LoVo (cell line): ENCODE data around the gene PLA2G4B.
A peak's percentile ranks its signal among the peaks of the same experiment; 100 is the strongest.

Source experiments
- DNase-seq: peaks from one replicate; pipeline ENCODE4 v3.0.0-alpha.2; 2016; ENCODE audit warnings: low spot score

Gene PLA2G4B

DNA sequence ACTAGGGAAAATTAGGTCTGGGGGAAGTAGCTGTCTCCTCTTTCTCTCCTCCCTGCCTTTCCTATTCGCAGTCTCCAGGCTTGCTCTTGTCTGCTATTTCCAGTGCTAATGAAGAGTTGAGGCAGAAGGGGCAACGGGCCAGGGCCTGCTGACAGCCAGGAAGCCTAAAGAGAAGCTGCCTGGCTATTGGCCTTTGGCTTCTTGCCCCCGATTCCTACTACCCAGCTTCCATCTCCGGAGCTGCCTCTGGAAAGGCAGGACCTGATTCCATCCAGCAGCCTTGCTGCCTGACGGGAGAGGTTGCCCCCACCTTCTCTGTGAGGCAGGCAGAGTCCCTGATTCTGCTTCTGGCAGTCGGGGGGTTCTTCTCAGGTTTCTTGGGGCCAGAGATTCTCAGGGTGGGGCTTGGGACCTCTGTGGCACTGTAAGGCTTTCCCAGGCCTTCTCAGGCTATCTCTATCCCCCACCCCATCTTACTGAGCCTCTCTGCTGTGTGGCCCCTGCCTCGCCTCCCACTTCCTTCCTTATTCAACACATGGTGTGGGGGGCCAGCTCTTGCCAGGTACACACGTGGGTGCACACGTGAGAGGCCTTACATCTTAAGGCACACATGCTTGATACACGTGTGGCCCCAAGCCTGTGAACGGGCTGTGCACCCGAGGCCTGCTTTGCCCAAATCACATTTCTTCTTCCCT, 29.0 kb upstream of the PLA2G4B start:
- no peak for DNase-seq

DNA sequence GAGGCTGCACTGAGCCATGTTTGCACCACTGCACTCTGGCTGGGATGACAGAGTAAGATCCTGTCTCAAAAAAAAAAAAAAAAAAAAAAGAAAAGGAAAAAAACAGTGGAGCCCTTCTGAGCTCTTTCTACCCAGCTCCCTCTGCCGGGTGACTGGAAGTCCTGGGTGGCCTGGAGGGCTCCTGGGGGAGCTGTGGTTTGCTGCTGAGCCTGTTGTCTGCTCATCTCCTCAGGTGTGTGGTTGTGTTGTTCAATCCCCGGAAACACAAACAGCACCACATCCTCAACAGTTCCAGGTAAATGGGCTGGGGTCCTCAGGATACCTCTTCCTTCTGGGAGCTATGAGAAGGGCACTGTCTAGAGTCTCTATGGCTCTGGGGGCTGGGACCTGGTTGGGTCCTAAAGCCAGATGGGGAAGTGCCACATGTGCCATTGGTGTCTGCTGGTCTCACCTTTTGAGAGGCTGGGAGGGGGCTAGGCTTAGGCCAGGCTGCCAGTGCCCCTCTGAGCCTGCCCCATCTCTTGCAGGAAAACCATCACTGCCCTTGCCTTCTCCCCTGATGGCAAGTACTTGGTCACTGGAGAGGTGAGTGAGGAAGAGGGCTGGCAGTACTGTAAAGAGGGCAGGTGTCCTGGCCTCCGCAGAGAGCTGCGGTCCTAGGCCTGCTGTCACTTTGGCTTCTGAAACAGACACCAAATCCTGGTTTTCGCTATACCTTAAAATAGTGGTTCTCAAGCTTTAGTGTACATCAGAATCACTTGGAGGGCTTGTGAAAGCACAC, 27.8 kb upstream of the PLA2G4B start:
- no peak for DNase-seq

DNA sequence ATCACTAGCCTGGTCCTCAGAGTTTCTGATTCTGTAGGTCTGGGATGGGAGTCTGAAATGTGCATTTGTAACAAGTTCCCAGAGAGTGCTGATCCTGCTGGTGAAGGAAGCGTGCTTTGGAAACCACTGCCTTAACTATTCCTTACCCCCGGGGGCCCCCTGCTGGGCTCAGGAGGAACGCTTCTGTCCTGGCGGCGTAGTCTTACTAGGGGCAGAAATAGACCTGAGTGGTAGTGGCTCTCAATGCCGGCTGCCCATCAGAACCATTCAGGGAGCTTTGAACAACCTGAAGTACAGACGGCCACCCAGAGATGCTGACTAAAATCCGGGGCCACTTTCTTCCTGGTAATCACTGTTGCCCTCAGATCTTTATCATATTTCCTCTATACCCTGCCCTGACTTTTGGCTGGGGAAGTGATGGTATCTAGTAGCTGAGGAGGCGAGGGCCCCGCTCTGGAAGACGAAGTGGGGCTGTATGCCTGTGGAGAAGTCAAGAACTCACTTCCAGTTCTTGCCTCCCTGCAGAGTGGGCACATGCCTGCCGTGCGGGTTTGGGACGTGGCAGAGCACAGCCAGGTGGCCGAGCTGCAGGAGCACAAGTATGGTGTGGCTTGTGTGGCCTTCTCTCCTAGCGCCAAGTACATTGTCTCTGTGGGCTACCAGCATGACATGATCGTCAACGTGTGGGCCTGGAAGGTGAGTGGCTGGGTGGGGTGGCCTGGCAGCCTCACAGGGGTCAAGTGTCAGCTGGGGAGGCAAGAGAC, 27.0 kb upstream of the PLA2G4B start:
- DNase-seq = peak; percentile 78

DNA sequence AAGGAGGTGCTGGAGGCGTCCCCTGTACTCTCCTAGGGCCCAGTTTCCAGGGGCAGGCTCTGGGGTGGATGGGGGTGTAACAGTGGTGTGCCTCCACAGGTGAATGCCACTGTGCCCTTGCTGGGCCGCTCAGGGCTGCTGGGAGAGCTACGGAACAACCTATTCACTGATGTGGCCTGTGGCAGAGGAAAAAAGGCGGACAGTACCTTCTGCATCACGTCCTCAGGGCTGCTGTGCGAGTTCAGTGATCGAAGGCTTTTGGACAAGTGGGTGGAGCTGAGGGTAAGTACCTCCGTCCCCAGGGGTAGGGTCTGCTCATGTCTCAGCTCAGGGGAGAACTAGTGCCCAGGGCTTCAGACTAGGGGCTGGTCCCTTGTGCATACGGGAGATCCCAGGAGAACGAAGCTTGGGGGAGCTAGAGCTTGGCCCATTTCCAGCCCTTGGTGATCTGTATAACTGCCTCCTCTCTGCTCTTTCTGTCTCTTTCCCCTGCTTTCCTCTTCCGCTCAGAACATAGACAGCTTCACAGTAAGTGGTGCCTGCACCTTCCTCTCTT, 25.7 kb upstream of the PLA2G4B start:
- DNase-seq = no peak

DNA sequence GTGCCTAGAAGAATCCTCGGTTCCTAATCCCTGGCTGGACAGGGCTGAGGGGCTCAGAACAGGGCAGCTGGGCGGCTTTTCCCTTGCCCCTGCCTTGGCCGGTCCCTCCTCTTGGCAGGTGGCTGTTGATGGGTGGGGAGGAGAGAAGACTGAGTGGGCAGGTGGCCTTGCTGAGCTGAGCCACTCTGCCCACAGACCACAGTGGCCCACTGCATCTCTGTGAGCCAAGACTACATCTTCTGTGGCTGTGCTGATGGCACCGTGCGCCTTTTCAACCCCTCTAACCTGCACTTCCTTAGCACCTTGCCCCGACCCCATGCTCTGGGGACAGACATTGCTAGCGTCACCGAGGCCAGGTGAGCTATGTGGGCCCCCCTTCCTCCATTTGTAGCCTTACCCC, 25.2 kb upstream of the PLA2G4B start:
- no peak for DNase-seq

DNA sequence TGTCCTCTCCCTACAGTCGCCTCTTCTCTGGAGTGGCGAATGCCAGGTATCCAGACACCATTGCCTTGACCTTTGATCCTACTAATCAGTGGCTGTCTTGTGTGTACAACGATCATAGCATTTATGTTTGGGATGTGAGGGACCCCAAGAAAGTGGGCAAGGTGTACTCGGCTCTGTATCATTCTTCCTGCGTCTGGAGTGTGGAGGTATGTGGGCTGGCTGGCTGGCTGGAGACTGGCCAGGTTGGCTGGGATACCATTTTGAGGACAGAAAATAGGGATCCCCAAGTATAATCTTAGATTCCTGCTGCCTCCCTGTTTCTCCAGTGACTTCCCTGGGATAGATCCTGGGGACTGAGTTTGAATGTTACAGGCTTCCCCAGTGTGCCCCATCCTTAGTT, 24.1 kb upstream of the PLA2G4B start:
- no peak for DNase-seq

DNA sequence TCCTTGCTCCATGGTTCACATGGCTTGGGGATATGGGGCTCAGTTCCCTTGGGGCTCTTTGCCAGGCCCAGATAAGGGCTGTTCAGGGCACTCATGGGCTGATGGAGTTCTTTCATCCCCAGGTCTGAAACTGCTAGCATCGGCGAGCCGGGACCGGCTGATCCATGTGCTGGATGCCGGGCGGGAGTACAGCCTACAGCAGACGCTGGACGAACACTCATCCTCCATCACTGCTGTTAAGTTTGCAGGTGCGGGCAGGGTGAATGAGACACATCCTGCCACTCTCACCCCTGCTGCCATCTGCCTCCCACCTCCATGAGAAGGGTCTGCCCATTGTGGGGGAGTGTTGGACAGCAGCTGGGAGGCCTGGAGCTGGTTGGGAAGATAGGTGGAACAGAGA, 21.9 kb upstream of the PLA2G4B start:
- no peak for DNase-seq

DNA sequence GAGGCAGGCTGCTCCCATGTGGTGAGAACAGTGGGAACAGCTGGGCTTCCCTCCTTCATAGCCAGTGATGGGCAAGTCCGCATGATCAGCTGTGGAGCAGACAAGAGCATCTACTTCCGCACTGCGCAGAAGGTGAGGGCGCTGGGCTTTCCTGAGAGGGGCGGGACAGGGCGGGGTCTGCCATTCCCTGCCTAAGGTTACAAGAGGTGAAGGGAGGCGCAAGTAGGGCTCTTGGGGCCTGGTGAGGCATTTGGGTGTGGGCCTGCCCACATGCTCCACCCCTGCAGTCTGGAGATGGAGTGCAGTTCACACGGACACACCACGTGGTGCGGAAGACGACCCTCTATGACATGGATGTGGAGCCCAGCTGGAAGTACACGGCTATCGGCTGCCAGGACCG, 21.3 kb upstream of the PLA2G4B start:
- no peak for DNase-seq

DNA sequence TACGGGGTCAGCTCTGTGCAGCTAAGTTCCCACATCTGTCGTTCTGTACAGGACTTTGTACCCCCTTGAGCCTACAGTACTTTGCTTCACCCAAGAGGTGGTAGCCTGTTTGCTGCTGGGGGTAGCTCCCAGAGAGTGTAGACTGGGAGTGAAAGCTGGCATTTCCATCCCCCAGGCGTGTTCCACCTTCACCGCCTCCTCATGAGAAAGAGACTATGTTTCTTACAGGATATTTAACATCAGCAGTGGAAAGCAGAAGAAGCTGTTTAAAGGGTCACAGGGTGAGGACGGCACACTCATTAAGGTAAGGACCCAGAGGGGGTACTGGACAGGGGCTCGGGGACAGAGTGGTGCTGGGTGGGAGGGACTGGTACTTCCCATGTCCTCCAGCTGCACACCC, 20.9 kb upstream of the PLA2G4B start:
- no peak for DNase-seq

DNA sequence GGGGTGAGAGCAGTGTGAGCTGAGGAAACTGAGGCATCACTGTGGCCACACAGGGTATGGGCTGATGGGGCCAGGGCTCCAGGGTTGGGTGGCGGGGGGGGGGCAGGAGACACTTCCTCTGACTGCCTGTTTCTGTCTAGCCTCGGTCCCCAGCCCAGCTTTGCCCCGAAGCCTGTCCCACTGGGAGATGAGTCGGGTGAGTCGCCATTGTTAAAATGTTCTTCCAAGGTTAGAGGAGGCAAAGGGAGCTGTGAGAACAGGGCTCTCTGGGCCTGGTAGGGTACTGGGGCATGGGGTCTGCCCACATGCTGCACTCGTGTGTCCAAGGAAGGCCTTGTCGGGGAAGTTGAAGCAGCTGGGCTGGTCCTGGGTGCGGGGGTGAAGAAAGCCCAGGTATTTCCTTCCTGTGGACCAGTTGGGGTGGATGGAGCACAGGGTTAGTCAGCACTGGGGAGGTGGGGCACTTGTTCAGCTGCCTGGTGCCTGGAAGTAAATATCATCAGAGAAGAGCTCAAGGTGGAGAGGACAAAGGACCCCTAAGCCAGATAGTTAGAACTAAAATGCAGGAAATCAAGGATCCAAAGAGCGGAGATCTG, 19.1 kb upstream of the PLA2G4B start:
- no peak for DNase-seq

DNA sequence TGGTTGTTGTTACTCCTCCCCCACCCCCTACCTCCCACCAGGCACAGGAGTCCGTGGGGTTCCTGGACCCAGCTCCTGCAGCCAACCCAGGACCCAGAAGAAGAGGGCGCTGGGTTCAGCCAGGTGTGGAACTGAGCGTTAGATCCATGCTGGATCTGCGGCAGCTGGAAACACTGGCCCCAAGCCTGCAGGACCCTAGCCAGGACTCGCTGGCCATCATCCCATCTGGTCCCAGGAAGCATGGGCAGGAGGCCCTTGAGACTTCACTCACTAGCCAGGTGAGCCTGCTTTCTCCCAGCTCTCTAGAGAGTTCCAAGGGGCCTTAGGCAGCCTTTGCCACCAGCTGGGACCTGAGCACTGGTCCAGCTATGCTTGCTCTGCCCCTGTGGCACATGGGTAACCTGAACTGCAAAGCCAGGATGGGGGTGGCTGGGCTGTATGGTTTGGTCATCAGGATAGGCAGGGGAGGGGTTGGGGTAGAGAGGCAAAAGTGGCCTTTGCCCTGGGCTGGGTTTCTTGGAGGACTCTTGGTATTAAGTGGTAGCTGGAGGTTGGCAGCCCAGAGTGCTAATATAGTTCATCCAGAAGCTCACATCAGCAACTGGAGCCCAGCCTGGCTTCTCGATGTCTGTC, 17.7 kb upstream of the PLA2G4B start:
- no peak for DNase-seq

DNA sequence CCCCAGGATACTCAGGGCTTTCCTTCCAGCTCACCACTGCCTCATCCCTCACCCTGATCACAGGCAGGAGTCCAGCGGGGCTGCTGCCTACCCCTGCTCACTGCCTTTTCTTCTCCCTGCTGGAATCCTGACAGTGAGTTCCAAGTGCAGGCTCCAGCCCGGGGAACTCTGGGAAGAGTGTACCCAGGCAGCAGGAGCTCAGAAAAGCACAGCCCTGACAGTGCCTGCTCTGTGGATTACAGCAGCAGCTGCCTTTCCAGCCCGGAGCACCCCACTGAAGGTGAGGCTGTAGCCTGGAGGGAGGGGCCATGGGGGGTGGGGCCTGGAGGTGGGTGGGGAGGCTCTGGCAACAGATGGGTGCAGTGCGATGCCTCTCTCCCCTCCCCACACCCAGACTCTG, 16.8 kb upstream of the PLA2G4B start:
- DNase-seq = no peak

DNA sequence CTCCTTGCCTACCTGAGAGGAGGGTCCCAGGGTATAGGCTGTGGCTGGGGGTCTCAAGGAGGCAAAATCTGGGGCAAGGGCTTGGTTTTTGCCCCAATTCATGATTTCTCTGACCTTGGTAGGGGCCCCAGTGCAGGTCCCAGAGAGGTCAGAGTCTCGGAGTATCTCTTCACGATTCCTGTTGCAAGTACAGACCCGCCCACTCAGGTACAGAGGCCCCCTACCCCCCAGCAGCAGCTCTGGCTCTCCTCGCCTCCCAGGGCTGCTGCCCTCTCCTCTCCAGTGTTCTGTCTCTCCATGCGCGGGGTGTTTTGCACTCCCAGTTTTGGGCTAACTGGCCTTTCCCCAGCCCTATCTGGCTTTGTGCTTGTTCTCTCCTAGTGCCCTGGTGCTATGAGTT, 16.2 kb upstream of the PLA2G4B start:
- no peak for DNase-seq

DNA sequence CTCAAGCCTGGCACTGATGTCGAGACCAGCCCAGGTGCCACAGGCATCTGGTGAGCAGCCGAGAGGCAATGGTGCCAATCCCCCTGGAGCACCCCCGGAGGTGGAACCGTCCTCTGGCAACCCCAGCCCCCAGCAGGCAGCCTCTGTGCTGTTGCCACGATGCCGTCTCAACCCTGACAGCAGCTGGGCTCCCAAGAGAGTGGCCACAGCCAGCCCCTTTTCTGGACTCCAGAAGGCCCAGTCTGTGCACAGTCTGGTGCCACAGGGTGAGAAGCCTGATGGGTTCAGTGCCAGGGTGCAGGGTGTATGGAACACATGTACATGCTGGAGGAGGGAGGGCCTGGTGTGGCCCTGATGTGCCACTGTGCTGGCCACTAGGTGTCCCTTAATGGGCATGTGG, 15.7 kb upstream of the PLA2G4B start:
- DNase-seq = no peak

DNA sequence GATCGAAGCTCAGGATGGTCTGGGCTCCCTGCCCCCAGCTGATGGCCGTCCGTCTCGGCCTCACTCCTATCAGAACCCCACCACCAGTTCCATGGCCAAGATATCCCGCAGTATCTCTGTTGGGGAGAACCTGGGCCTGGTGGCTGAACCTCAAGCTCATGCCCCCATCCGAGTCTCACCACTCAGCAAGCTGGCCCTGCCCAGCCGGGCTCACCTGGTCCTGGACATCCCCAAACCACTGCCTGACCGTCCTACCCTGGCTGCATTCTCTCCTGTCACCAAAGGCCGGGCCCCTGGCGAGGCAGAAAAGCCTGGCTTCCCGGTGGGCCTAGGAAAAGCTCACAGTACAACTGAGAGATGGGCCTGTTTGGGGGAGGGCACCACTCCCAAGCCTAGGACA, 15.1 kb upstream of the PLA2G4B start:
- no peak for DNase-seq

DNA sequence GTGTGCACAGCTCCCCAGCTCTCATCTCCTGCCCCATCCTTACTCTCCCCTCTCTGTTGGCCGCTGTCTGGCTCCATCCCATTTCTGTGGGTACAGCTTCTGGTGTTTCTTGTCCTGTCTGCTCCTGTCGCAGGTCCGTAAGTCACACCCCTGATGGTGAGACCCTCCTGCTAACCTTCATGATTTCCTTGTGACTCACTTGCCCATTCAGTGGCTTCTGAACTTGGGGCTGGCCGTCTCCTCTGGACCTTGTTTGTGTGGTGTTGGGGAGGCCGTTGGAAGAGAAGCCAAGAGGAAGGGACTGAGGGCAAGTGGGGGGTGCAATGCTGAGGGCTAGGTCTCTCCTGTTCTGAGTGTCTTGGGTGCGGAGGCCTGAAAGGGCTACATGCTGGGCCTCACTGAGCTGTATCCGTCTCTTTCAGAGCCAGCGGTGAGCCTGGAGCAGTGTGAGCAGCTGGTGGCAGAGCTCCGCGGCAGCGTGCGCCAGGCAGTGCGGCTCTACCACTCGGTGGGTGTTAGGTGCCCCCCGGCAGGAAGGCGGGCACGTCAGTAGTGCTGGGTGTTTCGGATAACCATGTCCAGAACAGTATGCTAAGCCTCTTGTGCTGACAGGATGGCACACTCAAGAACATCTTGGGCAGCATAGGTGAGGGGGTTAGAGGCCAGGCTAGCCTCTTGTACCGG, 14.4 kb upstream of the PLA2G4B start:
- DNase-seq = no peak

DNA sequence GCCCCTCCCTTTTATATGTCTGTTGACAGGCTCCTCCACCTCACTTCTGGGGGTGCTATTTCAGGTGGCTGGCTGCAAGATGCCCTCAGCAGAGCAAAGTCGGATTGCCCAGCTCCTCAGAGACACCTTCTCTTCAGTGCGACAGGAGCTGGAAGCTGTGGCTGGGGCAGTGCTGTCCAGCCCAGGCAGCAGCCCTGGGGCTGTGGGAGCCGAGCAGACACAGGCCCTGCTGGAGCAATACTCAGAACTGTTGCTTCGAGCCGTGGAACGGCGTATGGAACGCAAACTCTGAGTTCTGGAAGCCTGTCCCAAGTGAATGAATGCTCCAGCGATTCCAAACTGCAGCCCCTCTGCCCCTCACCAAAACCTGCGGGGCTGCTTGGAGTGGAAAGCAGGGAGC, 13.5 kb upstream of the PLA2G4B start:
- no peak for DNase-seq

DNA sequence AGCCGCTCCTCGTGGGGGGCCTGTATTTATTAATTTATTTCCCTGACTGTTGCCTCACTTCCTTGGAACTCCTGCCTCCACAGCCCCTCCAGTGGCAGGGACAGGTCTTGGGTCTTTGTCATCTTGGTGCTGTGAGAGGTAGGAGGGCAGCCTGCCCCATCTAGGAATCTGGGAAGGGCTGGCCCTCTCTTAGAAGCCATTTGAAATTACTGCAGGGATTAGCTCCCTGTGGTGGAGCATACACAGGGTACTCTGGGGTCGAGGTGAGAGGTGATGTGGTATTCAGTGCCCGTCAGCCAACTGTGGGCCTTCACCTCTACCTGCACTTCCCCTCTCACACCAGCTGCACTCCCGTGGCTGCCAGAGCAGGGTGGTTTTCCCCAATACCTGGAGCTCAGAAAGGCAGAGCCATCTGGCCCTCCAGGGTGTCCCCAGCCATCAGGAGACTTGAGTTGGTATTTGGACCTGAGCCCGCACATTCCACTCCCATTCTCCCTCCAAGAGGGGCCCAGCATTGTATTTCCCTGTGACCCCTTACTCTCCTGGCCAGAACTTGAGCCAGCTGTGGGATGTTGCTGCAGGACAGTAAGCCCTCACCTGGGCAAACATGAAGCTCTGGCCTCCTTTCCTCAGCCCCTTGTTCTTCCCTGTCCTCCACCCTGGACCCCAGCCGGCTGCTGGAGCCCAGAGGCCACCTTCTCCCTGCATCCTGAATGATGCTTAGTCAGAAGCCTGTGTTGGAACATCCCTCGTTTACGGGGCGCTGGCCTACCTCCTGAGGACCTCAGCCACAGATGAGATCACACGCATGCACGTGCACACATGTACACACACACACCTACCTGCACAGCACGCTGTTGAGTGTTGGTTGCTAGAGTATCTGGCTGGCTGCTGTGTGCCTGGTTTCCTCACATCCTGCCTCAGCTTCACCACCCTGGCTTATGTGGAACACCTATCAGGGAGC, 12.8 kb upstream of the PLA2G4B start:
- DNase-seq = no peak

DNA sequence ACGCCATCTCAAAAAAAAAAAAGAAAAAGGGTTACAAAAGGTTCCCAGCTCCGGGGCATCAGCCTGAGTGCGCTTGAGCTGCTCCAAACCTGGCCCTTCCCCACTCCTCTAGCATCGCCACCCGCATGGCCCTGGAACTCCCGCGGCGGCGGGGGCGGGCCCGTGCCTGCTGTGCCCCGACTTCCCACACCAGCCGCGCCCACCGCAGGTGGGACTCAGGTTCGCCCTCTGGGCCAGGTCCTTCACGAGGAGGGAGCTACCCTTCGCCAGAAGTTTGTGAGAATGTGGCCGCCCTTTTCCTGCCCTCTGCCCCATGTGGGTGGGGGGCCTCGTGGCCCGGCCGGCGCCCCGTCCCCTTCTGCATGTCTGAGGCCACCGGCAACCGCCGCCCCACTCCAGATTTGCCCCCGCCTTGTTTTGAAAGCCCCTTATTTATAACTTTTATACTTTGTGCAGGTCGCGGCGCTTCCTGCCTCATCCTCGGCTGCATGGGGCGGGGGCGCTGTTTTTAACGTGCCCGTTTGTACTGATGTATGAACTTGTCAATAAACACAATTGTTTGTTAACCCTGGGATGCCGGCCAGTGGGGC, 11.3 kb upstream of the PLA2G4B start:
- DNase-seq = peak; percentile 18
